DMS53 (cell line): Measurements from ENCODE around the gene ITPKC.
A peak's percentile ranks its signal among the peaks of the same experiment; 100 is the strongest.
"Not testable (repeated sequence)": the region's sequence is repeated elsewhere in the genome, so short reads cannot be mapped to it uniquely, and the experiment has no call there.

ENCODE experiments used
- DNase-seq: peaks from one replicate; lab custom pipeline; 2025; lab: John Stamatoyannopoulos, UW

ITPKC gene

DNA sequence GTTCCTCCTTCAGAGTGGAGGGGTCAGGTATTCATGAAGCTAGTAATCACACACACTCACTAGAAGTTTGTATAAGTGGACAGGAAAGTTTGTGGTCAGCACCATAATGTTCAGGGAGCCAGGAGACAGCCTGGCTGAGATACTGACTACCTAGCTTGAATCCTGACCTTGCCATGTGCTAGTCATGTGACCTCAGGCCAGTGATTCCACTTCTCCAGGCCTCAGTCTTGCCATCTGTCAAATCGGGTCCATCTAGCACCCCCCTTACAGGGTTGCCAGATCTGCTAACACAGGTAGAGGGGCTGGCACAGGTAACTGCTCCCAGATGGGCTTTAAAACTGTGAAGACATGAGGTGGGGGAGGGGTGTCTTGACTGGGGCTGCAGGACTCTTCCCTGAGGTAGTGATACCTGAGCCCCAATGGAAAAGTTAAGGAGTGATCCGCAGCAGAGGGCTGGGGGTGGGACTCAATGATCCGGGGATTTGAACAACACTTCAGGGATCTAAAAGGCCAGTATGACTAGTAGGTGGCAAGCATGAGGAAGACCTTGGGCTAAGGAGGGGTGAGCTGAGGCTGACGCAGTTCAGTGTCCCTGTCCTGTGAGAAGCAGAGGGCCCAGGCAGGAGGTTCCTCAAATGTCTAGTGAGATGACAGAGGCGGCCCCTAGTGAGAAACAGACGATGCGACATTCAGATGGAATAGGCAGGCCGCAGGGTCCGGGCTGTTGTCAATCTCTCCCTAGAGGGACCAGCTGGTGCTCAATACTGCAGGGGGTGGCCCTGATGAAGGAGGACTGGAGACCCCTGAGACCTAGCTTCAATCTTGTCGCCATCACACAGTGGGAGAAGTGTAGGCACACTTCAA is 24.8 kb downstream of the ITPKC start:
- DNase-seq = no peak

GRCh38 chr19:40742477-40742876 is 25.6 kb downstream of the ITPKC start:
- DNase-seq = no peak

GRCh38 chr19:40742886-40743285 is 26.0 kb downstream of the ITPKC start:
- no peak for DNase-seq

GRCh38 chr19:40743926-40744325 is 27.0 kb downstream of the ITPKC start:
- no peak for DNase-seq

- DNase-seq = peak; percentile 42
These were observed 27.9 kb downstream of the ITPKC start for GRCh38 chr19:40744554-40745401.

DNA sequence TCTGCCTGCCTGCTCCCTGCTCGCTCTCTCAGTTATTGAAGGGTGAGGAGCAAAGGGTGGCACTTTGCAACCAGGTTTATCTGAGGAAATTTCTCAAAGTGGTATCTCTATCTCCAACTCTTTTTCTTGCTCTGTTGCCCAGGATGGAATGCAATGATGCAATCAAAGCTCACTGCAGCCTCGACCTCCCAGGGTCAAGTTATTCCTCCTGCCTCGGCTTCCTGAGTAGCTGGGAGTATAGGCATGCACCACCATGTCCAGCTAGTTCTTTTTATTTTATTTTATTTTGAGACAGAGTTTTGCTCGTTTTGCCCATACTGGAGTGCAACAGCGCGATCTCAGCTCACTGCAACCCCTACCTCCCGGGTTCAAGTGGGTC is 28.5 kb downstream of the ITPKC start:
- no peak for DNase-seq

DNA sequence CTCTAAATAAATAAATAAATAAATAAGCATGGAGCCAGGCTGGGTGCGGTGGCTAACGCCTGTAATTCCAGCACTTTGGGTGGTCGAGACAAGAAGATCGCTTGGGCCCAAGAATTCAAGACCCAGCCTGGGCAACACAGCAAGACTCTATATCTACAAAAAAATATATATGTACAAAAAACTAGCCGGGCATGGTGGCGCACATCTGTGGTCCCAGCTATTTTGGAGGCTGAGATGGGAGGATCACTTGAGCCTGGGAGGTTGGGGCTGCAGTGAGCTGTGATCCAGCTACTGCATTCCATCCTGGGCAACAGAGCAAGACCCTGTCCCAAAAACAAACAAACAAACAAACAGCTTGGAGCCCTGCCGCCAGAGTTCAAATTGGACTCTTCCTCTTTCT is 30.6 kb downstream of the ITPKC start:
- no peak for DNase-seq

GRCh38 chr19:40750058-40750873 is 33.4 kb downstream of the ITPKC start, which contains the start of gene ACTMAP:
Gene ACTMAP (minus strand): TSS chr19:40750477. CDS start chr19:40749803, 674 bp downstream.
- DNase-seq = peak; percentile 100

DNA sequence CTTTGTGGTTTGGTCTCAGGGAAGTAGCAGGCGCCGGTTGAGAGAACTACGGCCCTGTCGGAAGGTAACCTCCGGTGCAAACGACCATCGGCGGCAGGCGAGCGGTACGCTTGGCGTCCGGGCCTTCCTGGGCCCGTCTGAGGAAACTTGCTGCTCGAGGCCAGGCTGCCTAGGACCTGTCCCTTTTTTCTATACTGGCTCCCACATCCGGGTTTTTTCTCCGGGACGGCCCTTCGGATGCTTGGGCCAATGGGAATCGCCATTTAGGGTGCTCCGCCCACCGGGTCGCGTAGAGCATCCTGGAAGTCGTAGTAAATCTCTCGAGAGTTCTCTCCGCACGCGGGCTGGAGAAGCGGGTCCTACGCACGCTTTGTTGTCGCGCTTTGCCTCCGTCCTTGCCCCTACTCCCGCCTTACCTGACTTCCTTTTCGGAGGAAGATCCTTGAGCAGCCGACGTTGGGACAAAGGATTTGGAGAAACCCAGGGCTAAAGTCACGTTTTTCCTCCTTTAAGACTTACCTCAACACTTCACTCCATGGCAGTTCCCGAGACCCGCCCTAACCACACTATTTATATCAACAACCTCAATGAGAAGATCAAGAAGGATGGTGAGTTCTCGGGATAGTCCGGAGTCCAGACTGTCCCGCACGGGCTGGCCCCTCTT is 34.1 kb downstream of the ITPKC start, which contains the start of gene SNRPA:
Gene SNRPA (plus strand): TSS at position 330 of the 664 bp plus-strand sequence. CDS start 206 bp downstream, at position 536.
- peak; percentile 100 for DNase-seq

- no peak for DNase-seq
These were observed 35.4 kb downstream of the ITPKC start for GRCh38 chr19:40752257-40752781.

- DNase-seq = no peak
These were observed 37.8 kb downstream of the ITPKC start for GRCh38 chr19:40754611-40755247.

DNA sequence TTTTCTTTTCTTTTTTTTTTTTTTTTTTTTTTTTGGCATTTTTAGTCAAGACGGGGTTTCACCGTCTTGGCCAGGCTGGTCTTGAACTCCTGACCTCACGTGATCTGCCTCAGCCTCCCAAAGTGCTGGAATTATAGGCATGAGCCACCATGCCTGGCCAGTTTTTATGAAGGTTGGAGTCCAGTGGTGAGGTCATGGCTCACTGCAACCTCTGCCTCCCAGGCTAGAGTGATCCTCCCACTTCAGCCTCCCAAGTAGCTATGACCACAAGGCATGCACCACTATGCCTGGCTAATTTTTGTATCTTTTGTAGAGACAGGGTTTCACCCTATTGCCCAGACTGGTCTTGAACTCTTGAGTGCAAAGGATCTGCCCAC is 38.3 kb downstream of the ITPKC start:
- no peak for DNase-seq

- DNase-seq = no peak
These were observed 38.9 kb downstream of the ITPKC start for GRCh38 chr19:40755791-40756190.

DNA sequence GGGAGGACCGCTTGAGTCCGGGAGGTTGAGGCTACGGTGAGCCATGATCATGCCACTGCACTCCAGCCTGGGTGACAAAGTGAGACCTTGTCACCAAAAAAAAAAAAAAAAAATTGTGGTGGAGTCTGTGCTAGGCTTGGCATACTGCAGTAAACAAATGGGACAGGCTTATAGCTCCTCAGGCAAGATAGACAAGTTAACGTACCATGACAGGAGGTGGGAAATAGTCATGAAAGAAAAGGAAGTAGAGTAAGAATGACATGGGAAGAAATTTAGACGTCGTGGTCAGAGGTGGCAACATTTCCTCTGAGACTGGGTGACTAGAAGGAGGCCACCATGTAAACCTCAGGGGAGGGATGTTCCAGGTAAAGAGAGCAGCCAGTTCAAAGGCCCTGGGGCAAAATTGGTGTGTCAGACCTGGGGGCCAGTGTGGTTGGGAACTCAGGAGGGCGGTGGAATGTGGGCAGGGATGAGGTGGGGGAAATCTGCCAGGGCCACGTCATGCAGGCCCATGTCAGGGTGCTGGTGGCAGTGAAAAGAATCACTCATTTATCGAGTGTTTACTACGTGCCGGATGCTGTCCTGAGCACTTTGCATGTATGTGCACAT is 39.7 kb downstream of the ITPKC start:
- DNase-seq = no peak

- no peak for DNase-seq
These were observed 41.6 kb downstream of the ITPKC start for GRCh38 chr19:40758491-40758890.

- no peak for DNase-seq
These were observed 42.4 kb downstream of the ITPKC start for GRCh38 chr19:40759352-40759751.

DNA sequence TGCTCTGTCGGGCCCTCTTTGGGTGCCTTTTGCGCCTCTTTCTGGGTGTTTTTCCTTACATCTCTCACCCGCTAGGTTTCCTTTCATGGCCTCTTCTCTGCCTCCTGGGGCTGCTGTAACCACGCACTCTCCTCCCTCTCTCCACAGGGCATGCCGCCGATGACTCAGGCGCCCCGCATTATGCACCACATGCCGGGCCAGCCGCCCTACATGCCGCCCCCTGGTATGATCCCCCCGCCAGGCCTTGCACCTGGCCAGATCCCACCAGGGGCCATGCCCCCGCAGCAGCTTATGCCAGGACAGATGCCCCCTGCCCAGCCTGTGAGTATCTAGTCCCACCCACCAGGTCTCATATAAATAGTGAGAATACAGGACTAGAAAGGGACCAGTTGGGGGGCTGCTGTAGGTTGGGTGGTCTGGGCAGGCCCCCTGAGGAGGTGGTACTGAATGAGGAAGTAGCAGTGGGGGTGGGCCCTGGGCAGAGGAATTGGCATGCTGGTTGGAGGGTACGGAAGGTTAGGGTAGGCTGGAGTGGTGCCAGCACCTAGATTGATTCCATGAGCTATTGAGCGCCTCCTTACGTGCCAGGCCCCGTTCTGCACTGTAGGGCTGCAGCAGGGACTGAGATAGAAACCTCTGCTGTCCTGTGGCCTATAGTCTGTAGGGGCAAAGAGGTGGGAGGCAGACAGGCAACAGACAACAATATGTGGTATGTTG is 46.0 kb downstream of the ITPKC start:
- DNase-seq = no peak

DNA sequence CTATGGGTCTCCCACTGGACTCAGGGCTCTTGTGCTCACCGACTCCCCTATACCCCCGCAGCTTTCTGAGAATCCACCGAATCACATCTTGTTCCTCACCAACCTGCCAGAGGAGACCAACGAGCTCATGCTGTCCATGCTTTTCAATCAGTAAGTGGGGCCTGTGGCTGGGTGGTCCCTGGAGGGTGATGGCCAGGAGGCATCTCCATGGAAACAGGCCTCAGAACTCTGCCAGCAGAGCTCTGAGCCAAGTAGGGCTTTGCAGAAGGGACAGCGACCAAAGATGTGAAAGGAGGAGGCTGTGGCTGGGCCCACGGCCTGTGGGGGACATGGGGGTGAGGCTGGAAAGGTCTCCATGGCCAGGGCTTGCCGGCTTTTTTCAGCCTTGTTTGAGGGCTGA is 46.6 kb downstream of the ITPKC start:
- no peak for DNase-seq

DNA sequence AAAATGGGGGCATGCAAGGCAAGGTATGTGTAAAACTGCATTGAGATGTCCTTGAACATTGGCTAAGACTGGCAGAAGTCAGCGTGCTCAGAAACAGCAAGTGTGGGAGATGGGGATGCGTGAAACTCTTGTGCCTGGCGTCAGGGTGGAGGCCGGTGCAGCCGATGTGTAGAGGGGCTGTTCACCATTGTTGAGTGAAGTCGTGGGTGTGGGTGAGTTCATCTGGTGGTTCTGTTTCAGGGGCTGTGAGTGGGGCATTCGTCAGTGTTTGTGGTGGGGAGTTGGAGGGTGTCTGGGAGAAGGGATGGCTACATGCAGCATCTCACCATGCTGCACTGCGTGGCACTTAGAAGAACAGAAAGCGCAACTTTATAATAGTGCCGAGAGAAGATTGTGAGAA is 47.1 kb downstream of the ITPKC start:
- no peak for DNase-seq

GRCh38 chr19:40766385-40766784 is 49.5 kb downstream of the ITPKC start:
- not testable (repeated sequence) for DNase-seq
